GM21723 (cell line): ENCODE measurements around the gene FAM168B.

ENCODE experiments used
- ATAC-seq: cut with Tn5 transposase; IDR thresholded peaks from one replicate; pipeline ENCODE4 v1.9.1; 2021; ENCODE audit warnings: mild to moderate bottlenecking, moderate library complexity; ENCODE audit not compliant: unreplicated experiment

The FAM168B gene

GRCh38 chr2:131040661-131041401, 52.4 kb downstream of the FAM168B start:
- no peak for ATAC-seq

- no peak for ATAC-seq
These were observed 53.2 kb downstream of the FAM168B start for GRCh38 chr2:131039908-131040660.

DNA sequence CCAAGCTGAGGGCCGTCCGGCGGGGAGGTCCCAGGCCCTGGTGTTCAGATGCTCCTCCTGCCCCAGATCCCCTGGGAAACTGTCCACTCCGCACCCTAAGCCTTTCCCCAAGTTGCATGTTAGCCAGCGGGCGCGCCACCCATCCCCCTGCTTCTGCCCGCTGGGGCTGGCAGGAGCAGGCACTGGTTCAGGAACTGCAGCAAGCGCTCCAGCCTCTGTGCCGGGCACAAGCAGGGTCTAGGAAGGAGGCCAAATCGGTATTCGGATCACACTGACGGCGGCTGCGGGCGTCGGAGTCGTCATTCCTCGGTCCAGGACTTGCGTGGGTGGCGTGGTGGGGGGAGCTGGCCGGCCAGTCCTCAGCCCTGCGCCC, 53.7 kb downstream of the FAM168B start:
- ATAC-seq: no peak

DNA sequence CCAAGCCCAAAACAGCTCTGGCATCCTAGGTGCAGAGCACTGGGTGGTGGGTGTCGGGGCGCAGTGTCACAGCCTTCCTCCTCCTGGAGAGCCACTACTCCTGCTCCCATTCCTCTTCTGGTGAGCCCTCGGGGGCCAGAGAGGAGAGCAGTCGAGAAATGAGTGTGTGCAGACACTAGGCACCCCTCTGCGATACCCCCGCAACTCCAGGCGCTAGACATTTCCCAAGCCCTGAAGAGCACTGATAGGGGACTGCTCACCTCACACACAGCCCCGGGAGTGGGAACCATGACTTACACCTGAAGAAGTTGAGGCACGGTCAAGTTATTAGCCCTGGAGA, 54.2 kb downstream of the FAM168B start:
- no peak for ATAC-seq

GRCh38 chr2:131038258-131039100, 54.8 kb downstream of the FAM168B start:
- no peak for ATAC-seq

- no peak for ATAC-seq
These were observed 55.6 kb downstream of the FAM168B start for GRCh38 chr2:131037398-131038257.

GRCh38 chr2:131036696-131037397, 56.4 kb downstream of the FAM168B start:
- ATAC-seq: no peak

DNA sequence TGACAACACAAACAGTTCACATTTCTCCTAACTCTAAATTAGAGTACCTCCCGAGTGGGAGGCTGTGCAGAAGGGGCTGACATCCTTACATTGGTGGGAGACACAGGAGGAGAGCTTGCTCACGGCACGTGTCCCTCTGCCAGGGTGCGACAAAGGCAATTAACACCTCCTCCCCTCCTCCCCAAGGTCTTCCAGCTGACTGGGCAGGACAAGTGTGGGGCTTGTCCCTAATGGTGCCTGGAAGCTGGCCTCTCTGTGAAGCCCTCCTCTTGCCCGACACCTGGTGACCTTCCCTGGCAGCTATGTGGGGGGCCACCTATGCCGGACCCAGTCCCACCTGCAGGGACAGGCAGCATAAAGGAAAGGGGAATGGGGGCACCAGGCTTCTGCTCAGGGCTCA, 57.0 kb downstream of the FAM168B start:
- no peak for ATAC-seq

GRCh38 chr2:131035826-131036231, 57.4 kb downstream of the FAM168B start:
- no peak for ATAC-seq

DNA sequence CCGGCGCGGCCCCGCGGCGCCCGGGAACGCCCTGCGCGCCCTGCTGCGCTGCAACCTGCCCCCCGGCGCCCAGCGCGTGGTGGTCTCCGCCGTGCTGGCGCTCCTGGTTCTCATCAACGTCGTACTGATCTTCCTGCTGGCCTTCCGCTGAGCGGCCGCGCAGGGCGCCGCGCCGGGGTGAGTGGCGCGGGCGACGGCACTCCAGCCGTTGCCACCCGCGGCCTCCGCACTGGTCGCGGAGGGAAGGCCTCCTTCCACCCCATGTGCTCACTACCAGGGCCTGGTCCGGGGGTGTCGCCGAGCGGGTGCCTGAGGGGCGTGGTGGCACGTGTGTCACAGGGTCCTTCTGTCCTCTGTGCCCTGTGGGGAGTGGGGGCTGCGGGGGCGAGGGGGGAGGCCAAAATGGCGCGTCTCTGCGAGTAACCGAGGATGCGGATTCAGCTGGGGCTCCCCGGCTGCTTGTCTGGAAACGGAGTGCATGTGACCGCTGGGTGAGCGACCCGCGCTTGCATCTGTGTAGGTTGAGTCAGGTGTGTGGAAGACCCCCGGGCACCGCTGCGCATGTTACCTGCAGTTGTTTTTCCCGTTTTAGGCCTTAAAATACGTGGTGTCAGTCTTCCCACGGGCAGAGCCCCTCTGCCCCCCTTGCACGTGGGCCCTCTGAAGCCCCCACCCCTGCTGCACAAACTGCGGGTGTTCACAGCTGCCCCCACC, 58.0 kb downstream of the FAM168B start:
- no peak for ATAC-seq

DNA sequence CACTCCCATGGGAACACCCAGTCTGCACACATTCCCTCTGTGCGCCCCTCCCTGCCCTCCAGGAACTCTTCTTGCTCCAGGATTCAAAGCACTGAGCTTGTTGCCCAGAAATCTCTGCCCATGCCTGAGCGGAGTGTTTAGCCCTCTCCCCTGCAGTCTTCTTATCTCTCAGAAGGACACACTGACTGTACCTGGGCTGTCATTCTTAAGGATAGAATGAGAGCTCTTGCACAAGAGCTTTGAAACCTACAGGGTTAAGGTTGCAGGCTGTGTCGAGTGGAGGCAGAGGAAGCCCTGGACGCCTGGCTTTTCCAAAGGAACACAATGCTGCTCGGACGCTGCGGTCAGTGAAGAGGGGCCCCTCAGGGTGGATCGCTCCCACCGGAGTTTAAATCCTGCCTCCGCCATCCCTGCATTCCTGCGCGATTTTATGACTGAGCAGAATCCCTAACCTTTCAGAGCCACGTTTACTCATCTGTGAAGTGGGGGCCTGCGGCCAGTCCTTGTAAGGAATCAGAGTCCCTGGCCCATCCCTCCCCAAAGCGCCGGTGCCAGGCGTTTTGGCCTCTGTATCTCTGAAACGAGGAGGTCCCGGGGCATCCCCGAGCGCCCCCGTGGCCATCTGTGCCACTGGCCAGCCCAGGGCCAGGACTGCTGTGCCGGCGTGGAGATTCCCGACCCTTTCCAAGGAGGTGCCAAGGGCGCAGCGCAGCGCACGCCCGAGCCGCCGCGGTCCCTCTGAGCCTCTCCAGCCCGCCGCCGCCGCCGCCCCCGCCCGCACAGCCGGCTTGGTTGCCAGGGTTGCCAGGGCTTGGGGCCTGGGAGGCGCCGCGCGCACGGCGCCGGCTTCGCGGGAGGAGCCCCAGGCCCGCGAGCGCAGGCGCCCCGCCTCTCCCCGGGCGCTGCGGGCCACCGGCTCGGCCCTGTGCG, 58.9 kb downstream of the FAM168B start:
- ATAC-seq: no peak

DNA sequence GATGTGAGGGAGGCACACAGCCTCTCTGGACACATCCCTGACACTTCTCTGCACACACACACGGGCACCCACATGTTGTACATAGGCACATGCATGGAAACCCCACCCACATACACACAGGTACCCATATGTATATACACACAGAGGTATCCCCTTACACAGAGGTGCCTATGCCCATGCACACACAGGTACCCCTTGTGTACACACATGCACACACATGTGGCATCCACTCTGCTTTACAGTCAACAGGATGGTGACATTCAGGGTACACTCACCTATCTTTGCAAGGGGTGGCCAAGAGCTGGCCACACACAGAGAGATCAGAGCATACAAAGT, 59.5 kb downstream of the FAM168B start:
- ATAC-seq: no peak

DNA sequence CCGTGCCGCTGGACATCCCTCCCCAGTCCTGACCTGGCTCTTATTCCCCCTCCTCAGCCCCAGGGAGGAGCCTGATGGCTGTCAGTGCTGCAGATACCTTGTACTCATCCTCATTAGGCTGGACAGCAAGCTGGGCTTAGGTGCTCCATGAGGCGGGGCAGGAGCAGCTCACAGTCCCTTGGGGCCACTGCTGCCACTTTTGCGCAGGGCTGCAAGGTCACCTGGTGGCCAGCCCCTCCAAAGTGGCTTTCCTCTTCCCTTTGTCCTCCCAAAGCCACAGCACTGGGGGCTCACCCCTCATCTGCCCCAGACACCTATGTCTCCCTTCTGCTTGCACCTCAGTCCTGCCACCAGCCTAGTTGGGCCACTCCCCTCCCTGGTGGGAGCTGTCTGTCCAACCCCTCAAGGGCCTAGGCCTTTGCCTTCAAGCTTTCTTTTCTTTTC, 60.8 kb downstream of the FAM168B start:
- no peak for ATAC-seq

GRCh38 chr2:131031875-131032274, 61.4 kb downstream of the FAM168B start:
- no peak for ATAC-seq

DNA sequence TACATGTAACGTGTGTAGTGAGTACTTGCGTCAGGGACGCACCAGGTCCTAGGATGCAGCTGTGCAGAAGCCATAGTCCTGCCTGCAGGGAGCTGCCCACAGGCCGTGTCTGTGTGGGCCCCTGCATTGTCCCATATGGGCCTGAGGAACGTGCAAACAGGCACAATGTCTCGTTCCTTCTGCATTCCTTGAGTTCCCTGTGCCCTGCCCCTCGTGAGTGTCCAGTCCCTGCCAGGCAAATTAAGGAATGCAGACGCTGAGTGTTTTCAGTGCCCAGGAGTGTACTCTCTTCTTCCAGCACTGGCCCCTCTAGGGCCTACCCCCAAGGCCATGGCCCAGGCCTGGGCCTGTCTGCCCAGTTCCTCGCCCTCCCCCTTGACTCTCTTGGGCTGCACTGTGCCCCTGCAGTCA, 61.8 kb downstream of the FAM168B start:
- ATAC-seq: no peak

DNA sequence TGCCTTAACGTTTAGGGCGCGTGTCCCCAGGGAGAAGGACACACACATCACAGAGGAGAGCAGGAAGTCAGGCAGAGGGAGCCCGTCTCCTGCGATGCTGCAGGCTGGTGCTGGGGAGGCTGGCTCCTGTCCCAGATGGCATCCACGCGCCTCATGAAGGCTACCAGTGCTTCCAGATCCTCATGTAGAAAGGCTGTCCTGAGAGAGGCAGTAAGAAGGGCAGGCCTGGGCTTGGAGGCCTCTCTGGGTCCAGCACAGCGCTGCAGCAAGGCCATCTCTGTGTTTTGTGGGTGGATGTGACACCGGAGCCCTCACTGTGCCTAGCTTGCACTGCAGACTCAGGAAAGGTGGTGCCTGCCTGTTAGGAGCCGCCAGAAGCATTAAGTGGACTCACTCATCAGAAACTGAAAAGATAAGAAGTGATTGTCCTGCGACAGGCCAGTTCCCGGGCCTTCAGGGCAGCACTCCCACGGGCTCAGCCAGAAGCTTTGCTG, 62.7 kb downstream of the FAM168B start:
- ATAC-seq: no peak

DNA sequence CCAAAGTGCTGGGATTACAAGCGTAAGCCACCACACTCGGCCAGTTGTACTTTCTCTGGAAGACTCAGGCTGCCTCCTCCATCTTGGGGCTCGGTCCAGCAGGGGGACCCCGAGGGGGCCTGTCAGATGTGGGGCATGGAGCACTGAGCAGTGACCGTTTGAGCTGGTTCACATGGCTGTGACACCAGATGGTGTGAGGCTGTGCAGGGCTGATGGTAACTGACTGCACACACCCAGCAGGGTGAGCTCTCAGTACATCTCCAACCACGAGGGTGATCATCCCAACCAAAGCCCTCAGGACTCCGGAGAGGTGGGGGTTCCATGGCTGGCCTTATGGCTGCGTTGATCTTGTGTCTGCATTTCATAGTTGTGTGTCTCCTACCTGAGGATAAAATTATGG, 63.4 kb downstream of the FAM168B start:
- ATAC-seq: no peak
